Psoas muscle (tissue), 8 donors: ENCODE results near the gene XRRA1. TPM values are rescaled to one million over a fixed set of nuclear protein-coding genes. Genes with fewer than 3 reads are reported as not detected.
A peak's percentile ranks its signal among the peaks of the same experiment; 100 is the strongest.
"Not testable (repeated sequence)": the region's sequence is repeated elsewhere in the genome, so short reads cannot be mapped to it uniquely, and the experiment has no call there.

ENCODE experiments used
- ATAC-seq, 4 donors: fragments of 200-7000 bp; cut with Tn5 transposase; one replicate each; pipeline ENCODE4 v1.9.1; 2020; ENCODE audit warnings: moderate library complexity in 3 of 4, mild to moderate bottlenecking in 2 of 4
- DNase-seq, 2 donors: peaks; one replicate each; pipeline ENCODE4 v3.0.0-alpha.2; 2020
- H3K27ac ChIP-seq: fragments of 200-600 bp; one replicate; pipeline ENCODE4 v1.8.0; 2022
- H3K27me3 ChIP-seq, 3 donors: fragments of 200-600 bp in 1 of 3; one replicate each; pipeline versions ENCODE4 v1.6.1 to v1.8.0; 2013 to 2022; ENCODE audit warnings: low read length in 2 of 3, mild to moderate bottlenecking in 2 of 3, moderate library complexity in 1 of 3; ENCODE audit not compliant: insufficient read depth in 3 of 3
- H3K36me3 ChIP-seq, 2 donors: fragments of 200-600 bp in 1 of 2; one replicate each; pipeline versions ENCODE4 v1.6.1 to v1.8.0; 2013 to 2022; ENCODE audit warnings: low read depth in 1 of 2, mild to moderate bottlenecking in 1 of 2, moderate library complexity in 1 of 2; ENCODE audit not compliant: insufficient read depth in 1 of 2
- H3K4me1 ChIP-seq: fragments of 200-600 bp; one replicate; pipeline ENCODE4 v1.8.0; 2022
- H3K4me3 ChIP-seq: fragments of 200-600 bp; one replicate; pipeline ENCODE4 v1.8.0; 2022; ENCODE audit warnings: mild to moderate bottlenecking
- H3K9me3 ChIP-seq: fragments of 200-600 bp; one replicate; pipeline ENCODE4 v1.8.0; 2022
- WGBS, 3 donors: extraction: QIAGEN DNeasy Blood & Tissue Kit; methylation state at CpG; one replicate each; pipeline versions ENCODE4 v1.1.6 to v1.1.7; 2013; 5-methylcytosine and 5-hydroxymethylcytosine counted together
- intact Hi-C, 2 donors: fragments of 100-400 bp; cut with DNase I; formaldehyde crosslinking; loops; one replicate each; pipeline versions ENCODE4 v1.11.0 to v1.14.2; 2022
- long read RNA-seq, 2 donors: library from polyadenylated mRNA; unstranded; transcript quantifications; one replicate each; pipeline ENCODE4 v2.0.0, GENCODE V29; 2021
- polyA plus RNA-seq, 3 donors: library from polyadenylated mRNA; stranded (reverse); fragments of 200-250 nt; gene quantifications; one replicate each; pipeline ENCODE4 v1.2.3, GENCODE V29; 2013
- total RNA-seq, 4 donors: library from RNA; stranded (reverse); fragmentation: NEBNext Ultra II Directional in 2 of 4; extraction: Animal tissue kit (Norgen Biotek cat#: 25700) in 2 of 4; gene quantifications; one replicate each; pipeline versions ENCODE4 v1.2.1 to v1.2.4, GENCODE V29; 2021 to 2023
- TF ChIP-seq, protein P1 (sequence below): fragments of 200-600 bp; IDR thresholded peaks from one replicate; pipeline ENCODE4 v1.8.0; 2022; ENCODE audit warnings: antibody characterized with exemption
- donor health status: healthy with polysubstance abuse.
- donor health status: DM: no; HTN: no; CAD: no; lungs with moderate emphysema.
- donor health status: Bipolar disorder and iron deficiency.
- donor health status: healthy.
- donor health status: DM: yes; HTN: yes; CAD: no.
- donor health status: DM: no; HTN: no; CAD: no.
- donor health status: DM: no; HTN: no; CAD: no.
- donor health status: DM: yes; HTN: yes; CAD: no.

The XRRA1 gene, protein sequence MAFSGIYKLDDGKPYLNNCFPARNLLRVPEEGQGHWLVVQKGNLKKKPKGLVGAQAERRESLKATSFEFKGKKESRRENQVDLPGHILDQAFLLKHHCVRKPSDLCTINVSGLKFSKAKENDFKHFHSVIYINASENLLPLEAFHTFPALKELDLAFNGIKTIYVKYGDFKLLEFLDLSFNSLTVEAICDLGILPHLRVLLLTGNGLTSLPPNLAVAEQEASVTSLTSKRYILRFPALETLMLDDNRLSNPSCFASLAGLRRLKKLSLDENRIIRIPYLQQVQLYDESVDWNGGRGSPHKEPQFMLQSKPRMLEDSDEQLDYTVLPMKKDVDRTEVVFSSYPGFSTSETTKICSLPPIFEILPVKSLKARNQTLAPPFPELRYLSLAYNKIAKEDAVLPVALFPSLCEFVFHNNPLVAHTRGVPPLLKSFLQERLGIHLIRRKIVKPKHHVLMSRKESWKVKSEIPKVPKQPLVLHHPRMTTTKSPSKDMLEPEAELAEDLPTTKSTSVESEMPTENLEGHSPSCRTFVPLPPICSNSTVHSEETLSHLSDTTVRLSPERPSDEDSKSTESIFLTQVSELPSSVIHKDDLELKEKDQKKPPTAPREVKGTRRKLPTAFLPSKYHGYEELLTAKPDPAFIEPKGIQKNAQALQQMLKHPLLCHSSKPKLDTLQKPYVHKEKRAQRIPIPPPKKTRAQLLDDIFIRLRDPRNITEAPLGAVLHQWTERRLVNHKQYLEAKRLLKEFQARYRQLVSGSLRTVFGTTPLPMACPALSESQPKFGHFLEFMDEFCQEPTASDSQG
- total RNA-seq (10 to 100 TPM in 1 of 4 donors, 1 to 10 TPM in 3; 5.5 to 15.1 (median 7.5) TPM), polyA plus RNA-seq (1 to 10 TPM; 3.1 to 9.3 (median 6.9) TPM)
- long read RNA-seq, donor 1, partial matches to known transcripts = 1 of 2 reads
- long read RNA-seq, donor 1, other reads (novel, unspliced or antisense) = 1 of 2 reads
- long read RNA-seq, donor 2, partial matches to known transcripts = 1 of 5 reads
- long read RNA-seq, donor 2, other reads (novel, unspliced or antisense) = 4 of 5 reads

DNA sequence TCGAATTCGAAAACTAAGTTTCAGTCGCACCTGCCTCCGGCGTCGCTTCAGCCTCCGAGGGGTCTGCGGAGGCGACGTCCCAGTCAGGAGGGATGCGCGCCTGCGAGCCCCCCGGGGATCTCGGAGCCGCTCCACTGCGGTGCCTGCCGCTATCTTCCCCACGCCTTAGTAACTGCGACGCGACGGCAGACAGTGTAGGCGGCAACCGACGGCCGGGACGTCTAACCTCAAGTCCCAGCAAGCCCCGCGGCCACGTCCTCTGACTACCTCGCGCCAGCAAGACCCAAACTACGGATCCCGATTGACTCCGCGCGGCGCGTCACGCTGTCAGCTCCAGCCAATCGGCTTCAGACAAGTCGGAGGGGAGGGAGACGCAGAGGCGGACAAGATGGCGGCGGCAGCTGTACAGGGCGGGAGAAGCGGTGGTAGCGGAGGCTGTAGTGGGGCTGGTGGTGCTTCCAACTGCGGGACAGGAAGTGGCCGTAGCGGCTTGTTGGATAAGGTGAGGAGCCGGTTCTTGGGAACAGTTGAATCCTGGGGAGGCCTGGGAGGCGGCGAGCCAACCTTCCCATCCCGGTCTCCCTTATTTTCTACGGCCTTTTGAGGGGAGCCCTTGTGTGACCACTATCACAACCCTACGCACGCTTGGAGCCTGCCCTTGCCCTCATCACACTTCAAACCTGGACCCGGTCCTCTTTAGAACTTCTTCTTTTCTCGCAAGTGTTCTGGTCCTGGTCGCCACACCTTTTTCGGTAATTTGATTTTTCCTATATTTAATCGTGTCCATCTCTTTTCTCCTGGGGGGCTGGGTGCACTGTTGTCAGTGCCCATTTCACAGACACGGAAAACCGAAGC is at the start of gene XRRA1, which contains the start of gene SPCS2:
Gene XRRA1 (minus strand): TSS at position 194 of the 855 bp plus-strand sequence. CDS start 8,213 bp downstream, outside the sequence.
Gene SPCS2 (plus strand): TSS at position 369 of the 855 bp plus-strand sequence. CDS start 20 bp downstream, at position 389.
- ATAC-seq = peak; percentile 99 to 100 (median 100)
- Histone ChIP-seq H3K36me3 (peaks cover 0 to 21% of the 10 kb centered on the region in 2 donors), H3K27ac (peak within 1 kb of the TSS; percentile 89), H3K27me3 (no peaks in the 10 kb centered on the region), H3K4me3 (peak within 1 kb of the TSS; percentile 84), H3K4me1 (peaks cover 24% of the 10 kb centered on the region), H3K9me3 (no peaks in the 10 kb centered on the region)
- TF ChIP-seq, protein P1, sequence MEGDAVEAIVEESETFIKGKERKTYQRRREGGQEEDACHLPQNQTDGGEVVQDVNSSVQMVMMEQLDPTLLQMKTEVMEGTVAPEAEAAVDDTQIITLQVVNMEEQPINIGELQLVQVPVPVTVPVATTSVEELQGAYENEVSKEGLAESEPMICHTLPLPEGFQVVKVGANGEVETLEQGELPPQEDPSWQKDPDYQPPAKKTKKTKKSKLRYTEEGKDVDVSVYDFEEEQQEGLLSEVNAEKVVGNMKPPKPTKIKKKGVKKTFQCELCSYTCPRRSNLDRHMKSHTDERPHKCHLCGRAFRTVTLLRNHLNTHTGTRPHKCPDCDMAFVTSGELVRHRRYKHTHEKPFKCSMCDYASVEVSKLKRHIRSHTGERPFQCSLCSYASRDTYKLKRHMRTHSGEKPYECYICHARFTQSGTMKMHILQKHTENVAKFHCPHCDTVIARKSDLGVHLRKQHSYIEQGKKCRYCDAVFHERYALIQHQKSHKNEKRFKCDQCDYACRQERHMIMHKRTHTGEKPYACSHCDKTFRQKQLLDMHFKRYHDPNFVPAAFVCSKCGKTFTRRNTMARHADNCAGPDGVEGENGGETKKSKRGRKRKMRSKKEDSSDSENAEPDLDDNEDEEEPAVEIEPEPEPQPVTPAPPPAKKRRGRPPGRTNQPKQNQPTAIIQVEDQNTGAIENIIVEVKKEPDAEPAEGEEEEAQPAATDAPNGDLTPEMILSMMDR = no peak
- 0 to 1% (median 0%) methylated on average over 63 to 67 of the region's 67 CpGs for WGBS, 3 donors
- intact Hi-C loops = loop anchor here (2.0 to 5.0 kb wide), 3 partner anchors 38 to 63 kb away; partner anchors contain the start of gene NEU3 (in 2 of the 2)
- peak; percentile 99 for DNase-seq

DNA sequence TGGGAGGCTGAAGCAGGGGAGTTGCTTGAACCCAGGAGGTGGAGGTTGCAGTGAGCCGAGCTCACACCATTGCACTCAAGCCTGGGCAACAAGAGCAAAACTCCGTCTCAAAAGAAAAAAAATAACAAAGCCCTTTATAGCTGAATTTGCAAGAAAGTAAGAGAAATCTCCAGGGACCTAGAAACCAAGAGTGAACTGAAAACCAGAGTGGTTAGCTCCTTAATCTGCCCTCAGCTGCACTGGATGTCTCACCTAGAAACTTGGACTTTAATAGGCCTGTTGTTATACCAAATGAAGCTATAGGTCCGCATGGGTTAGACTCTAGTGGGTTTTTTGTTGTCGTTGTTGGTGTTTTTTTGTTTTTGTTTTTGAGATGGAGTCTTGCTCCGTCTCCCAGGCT is 44.0 kb upstream of the XRRA1 start:
- H3K4me1 ChIP-seq = peaks cover 19% of the 10 kb centered on the region
- no peak overlapping the region for H3K27ac ChIP-seq
- DNase-seq (no peak), ATAC-seq (no peak)
- 93 to 98% (median 96%) methylated on average over 5 of the region's 5 CpGs for WGBS, 3 donors
- no peaks in the 10 kb centered on the region for H3K27me3 ChIP-seq
- TF ChIP-seq, protein P1 = no peak
- intact Hi-C loops = no loop called here
- H3K9me3 ChIP-seq = no peaks in the 10 kb centered on the region
- no peak overlapping the region for H3K4me3 ChIP-seq
- H3K36me3 ChIP-seq = peaks cover 9 to 44% of the 10 kb centered on the region in 2 donors

DNA sequence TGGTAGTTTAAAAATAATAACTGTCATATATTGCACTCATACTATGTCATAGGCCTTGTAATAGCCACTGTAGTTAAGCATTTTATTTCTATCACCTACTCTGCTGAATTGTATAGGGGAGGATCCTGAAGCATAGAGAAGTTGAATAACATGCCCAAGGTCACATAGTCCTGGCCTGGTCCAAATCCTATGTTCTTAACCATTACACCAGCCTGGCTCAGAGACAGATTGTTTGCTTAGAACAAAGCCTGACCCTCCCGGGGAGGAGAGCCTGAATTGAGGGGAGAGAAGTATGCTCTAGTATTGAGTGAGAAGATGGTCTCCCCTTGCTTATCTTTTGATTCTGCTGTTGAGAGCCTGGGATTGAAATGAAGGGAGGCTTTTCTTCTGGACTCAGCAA is 42.0 kb upstream of the XRRA1 start:
- TF ChIP-seq, protein P1 = no peak

DNA sequence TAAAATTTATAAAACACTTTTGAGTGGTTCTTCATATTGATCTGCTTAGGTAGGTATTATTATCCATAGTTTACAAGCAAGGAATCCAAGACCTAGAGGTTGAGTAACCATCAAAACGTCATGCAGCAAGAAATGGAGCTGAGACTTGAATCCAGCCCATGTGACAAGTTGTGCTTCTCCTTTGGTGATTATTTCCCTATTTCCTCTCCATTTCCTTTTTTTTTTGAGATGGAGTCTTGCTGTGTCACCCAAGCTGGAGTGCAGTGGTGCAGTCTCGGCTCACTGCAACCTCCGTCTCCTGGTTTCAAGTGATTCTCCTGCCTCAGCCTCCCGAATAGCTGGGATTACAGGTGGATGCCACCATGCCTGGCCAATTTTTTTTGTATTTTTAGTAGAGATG is 41.3 kb upstream of the XRRA1 start:
- H3K9me3 ChIP-seq, intact Hi-C loops, H3K27me3 ChIP-seq, ATAC-seq, DNase-seq: not testable (repeated sequence)
- peaks cover 1 to 17% of the 10 kb centered on the region in 2 donors for H3K36me3 ChIP-seq
- H3K4me1 ChIP-seq = peaks cover 19% of the 10 kb centered on the region
- WGBS, 3 donors = 76 to 87% (median 78%) methylated on average over 4 of the region's 4 CpGs
- peak overlapping the region; percentile 95 for H3K4me3 ChIP-seq
- peak overlapping the region; percentile 93 for H3K27ac ChIP-seq

More for the DNA sequence above, 42.0 kb upstream of the XRRA1 start:
- intact Hi-C loops = no loop called here
- H3K27me3 ChIP-seq = no peaks in the 10 kb centered on the region
- H3K36me3 ChIP-seq = peaks cover 3 to 25% of the 10 kb centered on the region in 2 donors
- 31 to 42% (median 38%) methylated on average over 1 of the region's 1 CpG for WGBS, 3 donors
- H3K9me3 ChIP-seq = no peaks in the 10 kb centered on the region
- peak overlapping the region; percentile 95 for H3K4me3 ChIP-seq
- peaks cover 19% of the 10 kb centered on the region for H3K4me1 ChIP-seq
- DNase-seq = no peak
- H3K27ac ChIP-seq = peak overlapping the region; percentile 93
- ATAC-seq = no peak
